ENCODE data around the gene TMX4. TPM values are rescaled to one million over a fixed set of nuclear protein-coding genes. Genes with fewer than 3 reads are reported as not detected.
A peak's percentile ranks its signal among the peaks of the same experiment; 100 is the strongest.

TMX4 gene
- total and polyA plus RNA-seq, 2 experiments from 2014 or later: 27.7 to 32.9 TPM

DNA sequence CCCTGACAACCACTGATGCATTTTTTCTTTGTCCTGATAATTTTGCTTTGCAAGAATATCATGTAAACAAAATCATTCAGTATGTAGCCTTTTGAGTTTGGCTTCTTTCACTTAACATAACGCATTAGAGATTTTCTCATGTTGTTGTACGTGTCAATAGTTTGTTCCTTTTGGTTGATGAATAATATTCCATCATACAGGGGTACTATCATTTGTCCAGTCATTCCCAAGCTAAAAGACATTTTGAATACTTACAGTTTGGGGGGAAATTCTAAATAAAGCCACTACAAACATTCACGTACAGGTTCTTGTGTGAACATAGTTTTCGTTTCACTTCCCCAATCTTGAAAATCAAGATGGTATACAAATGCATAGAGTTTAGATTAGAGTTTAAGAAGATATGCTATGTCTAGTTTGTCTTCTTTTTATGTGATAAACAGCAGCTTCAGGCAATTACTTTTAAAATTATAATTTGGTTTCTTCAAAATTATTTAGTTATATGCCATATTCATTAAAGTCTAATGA lies 84.5 kb downstream of the TMX4 start:
- H3K9me2 ChIP-seq (ENCODE audit: insufficient read depth): no peaks in the 10 kb centered on the region
- no peaks in the 10 kb centered on the region for H3F3A ChIP-seq (ENCODE audit: insufficient read depth)
- 97 to 99% methylated on average over 4 of the region's 4 CpGs for WGBS, 2 experiments (ENCODE audit: low coverage in 1 of 2, low lambda C conversion rate in 2 of 2, missing lambda C conversion rate in 2 of 2)
- TF ChIP-seq EZH2phosphoT487 (IDR thresholded peaks at IDR 0.05; ENCODE audit: insufficient read depth, low read depth): no peak
- no peak for TF ChIP-seq EZH2 (IDR thresholded peaks at IDR 0.05; ENCODE audit: insufficient read depth, poor library complexity, severe bottlenecking)
- H3K9me3 ChIP-seq (ENCODE audit: low read depth): no peaks in the 10 kb centered on the region
- no peak overlapping the region for H3K27ac ChIP-seq
- no peak overlapping the region for H3K4me2 ChIP-seq (ENCODE audit: unreplicated experiment)
- H3K27me3 ChIP-seq (replicated peaks; ENCODE audit: insufficient read depth): no peaks in the 10 kb centered on the region
- no peak overlapping the region for H2AFZ ChIP-seq
- no peaks in the 10 kb centered on the region for H3K79me2 ChIP-seq (ENCODE audit: insufficient read depth)
- H3K9ac ChIP-seq: no peak overlapping the region
- no peak for DNase-seq
- H3K4me1 ChIP-seq (ENCODE audit: insufficient read depth): peaks cover 7% of the 10 kb centered on the region; the same call in 1 of the 2 replicates
- H3K36me3 ChIP-seq (ENCODE audit: low read depth): no peaks in the 10 kb centered on the region
- no peaks in the 10 kb centered on the region for H4K20me1 ChIP-seq (ENCODE audit: insufficient read depth)
- in situ Hi-C loops (cut with MboI): no loop called here
- no peak overlapping the region for H3K4me3 ChIP-seq

- Histone ChIP-seq H3K4me2 (ENCODE audit: unreplicated experiment) (no peak overlapping the region), H3K4me1 (ENCODE audit: insufficient read depth) (peaks cover 7% of the 10 kb centered on the region; the same call in 1 of the 2 replicates), H3K27me3 (replicated peaks; ENCODE audit: insufficient read depth) (no peaks in the 10 kb centered on the region), H3K9ac (no peak overlapping the region), H3K9me3 (ENCODE audit: low read depth) (no peaks in the 10 kb centered on the region), H3K27ac (no peak overlapping the region), H2AFZ (no peak overlapping the region), H3K4me3 (no peak overlapping the region), H3K36me3 (ENCODE audit: low read depth) (no peaks in the 10 kb centered on the region), H4K20me1 (ENCODE audit: insufficient read depth) (no peaks in the 10 kb centered on the region), H3F3A (ENCODE audit: insufficient read depth) (no peaks in the 10 kb centered on the region), H3K79me2 (ENCODE audit: insufficient read depth) (no peaks in the 10 kb centered on the region), H3K9me2 (ENCODE audit: insufficient read depth) (no peaks in the 10 kb centered on the region)
- TF ChIP-seq EZH2 (IDR thresholded peaks at IDR 0.05; ENCODE audit: insufficient read depth, poor library complexity, severe bottlenecking) (no peak), EZH2phosphoT487 (IDR thresholded peaks at IDR 0.05; ENCODE audit: insufficient read depth, low read depth) (no peak)
- in situ Hi-C loops (cut with MboI): no loop called here
- WGBS, 2 experiments (ENCODE audit: low coverage in 1 of 2, low lambda C conversion rate in 2 of 2, missing lambda C conversion rate in 2 of 2): 36 to 48% methylated on average over 1 of the region's 1 CpG
- DNase-seq: no peak
Measured at GRCh38 chr20:7933346-7933745, 86.2 kb downstream of the TMX4 start.

DNA sequence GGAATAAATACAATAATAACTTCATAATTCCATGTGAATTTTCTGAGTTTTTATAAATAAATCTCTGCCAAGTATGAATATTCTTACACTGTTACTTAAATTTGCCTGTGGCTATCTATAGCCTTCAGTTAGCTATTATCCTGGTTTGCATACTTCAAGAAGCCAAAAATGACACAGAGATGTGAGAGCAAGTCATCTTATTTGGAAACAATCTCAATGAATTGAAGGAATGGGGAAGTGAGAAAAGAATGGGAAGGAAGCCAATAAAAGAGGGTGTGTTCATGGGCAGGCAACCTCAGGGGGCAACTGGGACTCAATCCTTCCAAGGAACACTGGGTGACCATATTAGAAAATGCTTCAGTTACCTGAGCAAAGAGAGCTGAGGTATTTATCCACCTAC lies 89.2 kb downstream of the TMX4 start:
- H3K9me3 ChIP-seq (ENCODE audit: low read depth): no peaks in the 10 kb centered on the region
- H3K79me2 ChIP-seq (ENCODE audit: insufficient read depth): no peaks in the 10 kb centered on the region
- no peak overlapping the region for H3K4me3 ChIP-seq
- peak; percentile 8 for DNase-seq
- H3K9me2 ChIP-seq (ENCODE audit: insufficient read depth): no peaks in the 10 kb centered on the region
- in situ Hi-C loops (cut with MboI): no loop called here
- no peak overlapping the region for H2AFZ ChIP-seq
- peaks cover 4% of the 10 kb centered on the region; the same call in 1 of the 2 replicates for H3F3A ChIP-seq (ENCODE audit: insufficient read depth)
- H3K27me3 ChIP-seq (replicated peaks; ENCODE audit: insufficient read depth): no peaks in the 10 kb centered on the region
- no peak overlapping the region for H3K27ac ChIP-seq
- TF ChIP-seq EZH2 (IDR thresholded peaks at IDR 0.05; ENCODE audit: insufficient read depth, poor library complexity, severe bottlenecking) (no peak), EZH2phosphoT487 (IDR thresholded peaks at IDR 0.05; ENCODE audit: insufficient read depth, low read depth) (no peak)
- H4K20me1 ChIP-seq (ENCODE audit: insufficient read depth): no peaks in the 10 kb centered on the region
- no peaks in the 10 kb centered on the region for H3K36me3 ChIP-seq (ENCODE audit: low read depth)
- peaks cover 2% of the 10 kb centered on the region; the same call in 1 of the 2 replicates for H3K4me1 ChIP-seq (ENCODE audit: insufficient read depth)
- H3K9ac ChIP-seq: no peak overlapping the region
- no peak overlapping the region for H3K4me2 ChIP-seq (ENCODE audit: unreplicated experiment)

Other genes with a start within 250 kb of the TMX4 start
- not detected in 2 replicates for gene HAO1, start 79.3 kb downstream of the TMX4 start, total RNA-seq (2014; rRNA removed; shearing (Covaris generic))
- gene HAO1, start 79.3 kb downstream of the TMX4 start, polyA plus RNA-seq (2016; fragmentation: Nextera tagmentation; extraction: Ambion mirVana): not detected in 2 replicates
- gene PLCB1, start 112.5 kb upstream of the TMX4 start, total RNA-seq (2014; rRNA removed; shearing (Covaris generic)): 12.8 and 14.4 TPM in 2 replicates
- 3.7 and 5.5 TPM in 2 replicates for gene PLCB1, start 112.5 kb upstream of the TMX4 start, polyA plus RNA-seq (2016; fragmentation: Nextera tagmentation; extraction: Ambion mirVana)